Neural cell (in vitro differentiated cells): Measurements from ENCODE around the gene GPSM1. TPM values are rescaled to one million over a fixed set of nuclear protein-coding genes. Genes with fewer than 3 reads are reported as not detected.

Source experiments
- H2AFZ ChIP-seq: fragments of 200-600, 300-800 bp; sonication (generic), shearing (Covaris generic); 2 replicates; pipeline ENCODE4 v1.6.0; 2014; ENCODE audit warnings: low read depth, mild to moderate bottlenecking, antibody characterized with exemption, low read length, moderate library complexity
- H3F3A ChIP-seq: fragments of 200-600 bp; shearing (Covaris generic); 2 replicates; pipeline ENCODE4 v1.6.1; 2016; ENCODE audit warnings: mild to moderate bottlenecking, moderate library complexity, mixed read lengths, antibody characterized with exemption, low read length; ENCODE audit not compliant: insufficient read depth, poor library complexity, severe bottlenecking
- H3K27ac ChIP-seq: fragments of 200-600, 300-800 bp; sonication (generic), shearing (Covaris generic); 2 replicates; pipeline ENCODE4 v1.5.1; 2014; ENCODE audit warnings: mild to moderate bottlenecking, low read length, moderate library complexity
- H3K27me3 ChIP-seq: fragments of 300-800, 200-600 bp; sonication (generic), shearing (Covaris generic); 2 replicates; pipeline ENCODE4 v1.6.0; 2014; ENCODE audit warnings: mild to moderate bottlenecking, low read depth, low read length, moderate library complexity; ENCODE audit not compliant: insufficient read depth
- H3K36me3 ChIP-seq: fragments of 300-800, 200-600 bp; sonication (generic), shearing (Covaris generic); 2 replicates; pipeline ENCODE4 v1.5.1; 2014; ENCODE audit warnings: mild to moderate bottlenecking, antibody characterized with exemption, low read length, moderate library complexity; ENCODE audit not compliant: insufficient read depth
- H3K4me2 ChIP-seq: fragments of 300-800, 200-600 bp; sonication (generic), shearing (Covaris generic); 2 replicates; pipeline ENCODE4 v1.6.0; 2014; ENCODE audit warnings: mild to moderate bottlenecking, low read length
- H3K4me3 ChIP-seq: fragments of 300-800, 200-600 bp; sonication (generic), shearing (Covaris generic); 2 replicates; pipeline ENCODE4 v1.5.1; 2014; ENCODE audit warnings: mild to moderate bottlenecking, low read length, moderate library complexity
- H3K79me2 ChIP-seq: fragments of 200-600 bp; shearing (Covaris generic); replicated peaks from 2 replicates; pipeline ENCODE4 v1.6.0; 2014; ENCODE audit warnings: mild to moderate bottlenecking, low read length, moderate library complexity; ENCODE audit not compliant: insufficient read depth
- H3K9ac ChIP-seq: fragments of 300-800, 200-600 bp; sonication (generic), shearing (Covaris generic); 2 replicates; pipeline ENCODE4 v1.6.1; 2016; ENCODE audit warnings: mild to moderate bottlenecking, low read length, mixed read lengths
- H3K9me2 ChIP-seq: fragments of 200-600 bp; shearing (Covaris generic); 2 replicates; pipeline ENCODE4 v1.6.1; 2016; ENCODE audit warnings: mild to moderate bottlenecking, low read length, mixed read lengths; ENCODE audit not compliant: insufficient read depth
- H3K9me3 ChIP-seq: fragments of 200-600, 300-800 bp; sonication (generic), shearing (Covaris generic); 2 replicates; pipeline ENCODE4 v1.6.1; 2016; ENCODE audit warnings: mild to moderate bottlenecking, mixed run types, low read length, moderate library complexity, mixed read lengths
- H4K20me1 ChIP-seq: fragments of 200-600 bp; shearing (Covaris generic); 2 replicates; pipeline ENCODE4 v1.6.1; 2016; ENCODE audit warnings: mild to moderate bottlenecking, mixed run types; ENCODE audit not compliant: insufficient read depth
- CTCF ChIP-seq: fragments of 450-650 bp; IDR thresholded peaks from 2 replicates; pipeline ENCODE4 v1.5.1; 2014; ENCODE audit warnings: antibody characterized with exemption, mild to moderate bottlenecking, moderate library complexity; ENCODE audit not compliant: poor library complexity, severe bottlenecking
- EP300 ChIP-seq: fragments of 450-650 bp; conservative IDR thresholded peaks from 2 replicates; pipeline ENCODE4 v1.6.1; 2014; ENCODE audit warnings: antibody characterized with exemption, mild to moderate bottlenecking, moderate library complexity; ENCODE audit not compliant: poor library complexity, severe bottlenecking
- EZH2 ChIP-seq: fragments of 200-600, 300-800 bp; shearing (Covaris generic), sonication (generic); IDR thresholded peaks from 2 replicates; pipeline ENCODE4 v1.6.1; 2014; ENCODE audit warnings: antibody characterized with exemption, low read length, borderline replicate concordance, mild to moderate bottlenecking; ENCODE audit not compliant: insufficient read depth, poor library complexity, severe bottlenecking
- MXI1 ChIP-seq: fragments of 450-650 bp; conservative IDR thresholded peaks from 2 replicates; pipeline ENCODE4 v1.6.1; 2014; ENCODE audit warnings: antibody characterized with exemption, mild to moderate bottlenecking; ENCODE audit not compliant: poor library complexity, severe bottlenecking
- POLR2AphosphoS5 ChIP-seq: IDR thresholded peaks from 2 replicates; pipeline ENCODE4 v1.6.1; 2012
- RAD21 ChIP-seq: fragments of 450-650 bp; conservative IDR thresholded peaks from 2 replicates; pipeline ENCODE4 v1.6.1; 2014; ENCODE audit warnings: antibody characterized with exemption, mild to moderate bottlenecking, moderate library complexity
- REST ChIP-seq: IDR thresholded peaks from 2 replicates; pipeline ENCODE4 v1.6.1; 2012; ENCODE audit warnings: borderline replicate concordance
- SMC3 ChIP-seq: fragments of 450-650 bp; conservative IDR thresholded peaks from 2 replicates; pipeline ENCODE4 v1.6.1; 2014; ENCODE audit warnings: antibody characterized with exemption, mild to moderate bottlenecking, moderate library complexity; ENCODE audit not compliant: poor library complexity
- TAF1 ChIP-seq: IDR thresholded peaks from 2 replicates; pipeline ENCODE4 v1.6.1; 2012; ENCODE audit warnings: low read depth
- polyA plus RNA-seq: library from polyadenylated mRNA; depleted of rRNA; stranded (reverse); fragments of >200 nt; gene quantifications from 2 replicates; pipeline ENCODE4 v1.2.3, GENCODE V29; 2014

GPSM1 gene
- polyA plus RNA-seq, 1 donor from 2014 or later: 117 TPM

- Histone ChIP-seq H3K27me3 (no peaks in the 10 kb centered on the region), H3K9me3 (no peaks in the 10 kb centered on the region), H3K4me2 (no peak overlapping the region), H3K27ac (no peak overlapping the region), H3F3A (no peaks in the 10 kb centered on the region), H3K79me2 (no peaks in the 10 kb centered on the region), H3K9ac (no peak overlapping the region), H4K20me1 (no peaks in the 10 kb centered on the region), H2AFZ (no peak overlapping the region), H3K9me2 (no peaks in the 10 kb centered on the region), H3K4me3 (no peak overlapping the region), H3K36me3 (no peaks in the 10 kb centered on the region)
- TF ChIP-seq TAF1 (no peak), REST (no peak), SMC3 (no peak), RAD21 (no peak), CTCF (no peak), MXI1 (no peak), EP300 (no peak), POLR2AphosphoS5 (no peak), EZH2 (no peak)
These were observed 13.2 kb downstream of the GPSM1 start for GRCh38 chr9:136340356-136341041.

- Histone ChIP-seq H2AFZ (no peak overlapping the region), H3K27me3 (no peaks in the 10 kb centered on the region), H3K9me3 (no peaks in the 10 kb centered on the region), H3K4me2 (no peak overlapping the region), H3K4me3 (no peak overlapping the region), H3K79me2 (no peaks in the 10 kb centered on the region), H3K9me2 (no peaks in the 10 kb centered on the region), H3K9ac (no peak overlapping the region), H3K27ac (no peak overlapping the region), H3K36me3 (no peaks in the 10 kb centered on the region), H3F3A (no peaks in the 10 kb centered on the region), H4K20me1 (no peaks in the 10 kb centered on the region)
- TF ChIP-seq REST (no peak), POLR2AphosphoS5 (no peak), RAD21 (no peak), EZH2 (no peak), CTCF (no peak), EP300 (no peak)
These were observed 13.8 kb downstream of the GPSM1 start for GRCh38 chr9:136341042-136341655.
